MM.1S (cell line): ENCODE data around the gene ATP1A2.

Source experiments
- CTCF ChIP-seq: fragments of 300-600 bp; sonication (generic); IDR thresholded peaks from 2 replicates; pipeline ENCODE4 v1.5.1; 2016; ENCODE audit warnings: antibody characterized with exemption, low read length, mixed read lengths
- EZH2 ChIP-seq: fragments of 300-600 bp; sonication (generic); optimal IDR thresholded peaks from 2 replicates; pipeline ENCODE3; 2017; ENCODE audit warnings: low read depth, mild to moderate bottlenecking, antibody characterized with exemption, low read length, mixed read lengths
- EZH2phosphoT487 ChIP-seq: fragments of 300-600 bp; sonication (generic); IDR thresholded peaks from 2 replicates; pipeline ENCODE4 v1.6.1; 2018; ENCODE audit warnings: antibody characterized with exemption, low read length

GRCh38 chr1:160097911-160098851 is 17.4 kb upstream of the ATP1A2 start, which contains the start of gene IGSF8:
- no peak for TF ChIP-seq CTCF
- no peak for TF ChIP-seq EZH2phosphoT487
- no peak for TF ChIP-seq EZH2
